GM18502 (cell line): ENCODE results near the gene FOXC2.
"Not testable (repeated sequence)": the region's sequence is repeated elsewhere in the genome, so short reads cannot be mapped to it uniquely, and the experiment has no call there.

Experiments used
- ATAC-seq: cut with Tn5 transposase; IDR thresholded peaks from one replicate; pipeline ENCODE4 v1.9.1; 2021; ENCODE audit warnings: mild to moderate bottlenecking; ENCODE audit not compliant: unreplicated experiment, poor library complexity

Gene FOXC2

GRCh38 chr16:86581458-86581857 is 14.8 kb downstream of the FOXC2 start:
- ATAC-seq: no peak

GRCh38 chr16:86584071-86584685 is 17.5 kb downstream of the FOXC2 start:
- ATAC-seq: no peak

- ATAC-seq: no peak
Observed at GRCh38 chr16:86584726-86585721, 18.4 kb downstream of the FOXC2 start.

GRCh38 chr16:86585821-86586611 is 19.4 kb downstream of the FOXC2 start:
- no peak for ATAC-seq

- no peak for ATAC-seq
Observed at GRCh38 chr16:86587487-86587886, 20.9 kb downstream of the FOXC2 start.

GRCh38 chr16:86587955-86588354 is 21.3 kb downstream of the FOXC2 start:
- ATAC-seq: not testable (repeated sequence)

- no peak for ATAC-seq
Observed at GRCh38 chr16:86590501-86591144, 24.0 kb downstream of the FOXC2 start.

GRCh38 chr16:86591270-86591669 is 24.6 kb downstream of the FOXC2 start:
- no peak for ATAC-seq

GRCh38 chr16:86593913-86594620 is 27.4 kb downstream of the FOXC2 start:
- no peak for ATAC-seq

- no peak for ATAC-seq
Observed at GRCh38 chr16:86594721-86595120, 28.1 kb downstream of the FOXC2 start.

- no peak for ATAC-seq
Observed at GRCh38 chr16:86595983-86596605, 29.5 kb downstream of the FOXC2 start.

GRCh38 chr16:86597126-86597879 is 30.7 kb downstream of the FOXC2 start:
- ATAC-seq: no peak

- ATAC-seq: no peak
Observed at GRCh38 chr16:86597880-86598606, 31.4 kb downstream of the FOXC2 start.

- no peak for ATAC-seq
Observed at GRCh38 chr16:86598607-86599565, 32.3 kb downstream of the FOXC2 start.

GRCh38 chr16:86601356-86601755 is 34.7 kb downstream of the FOXC2 start:
- ATAC-seq: no peak

- no peak for ATAC-seq
Observed at GRCh38 chr16:86602521-86602920, 35.9 kb downstream of the FOXC2 start.
